NCI-H226 (cell line): Measurements from ENCODE around the gene COL21A1.
"Not testable (repeated sequence)": the region's sequence is repeated elsewhere in the genome, so short reads cannot be mapped to it uniquely, and the experiment has no call there.

ENCODE experiments used
- DNase-seq: peaks from one replicate; pipeline ENCODE4 v3.0.0-alpha.2; 2015

COL21A1 gene

GRCh38 chr6:56246881-56247653 lies at the start of gene COL21A1:
TSS of gene COL21A1 (minus strand) at chr6:56247580. CDS start at chr6:56182618, 64,962 bp downstream.
- no peak for DNase-seq

GRCh38 chr6:56293781-56294180 lies 46.4 kb upstream of the COL21A1 start:
- DNase-seq, result no peak

GRCh38 chr6:56292505-56293181 lies 45.3 kb upstream of the COL21A1 start:
- peak; percentile 43 for DNase-seq

GRCh38 chr6:56291302-56291917 lies 44.0 kb upstream of the COL21A1 start:
- DNase-seq, result no peak

GRCh38 chr6:56289721-56290120 lies 42.3 kb upstream of the COL21A1 start:
- DNase-seq, result no peak

- no peak for DNase-seq
Measured at GRCh38 chr6:56288347-56288746, 41.0 kb upstream of the COL21A1 start.

GRCh38 chr6:56282391-56282790 lies 35.0 kb upstream of the COL21A1 start:
- DNase-seq, result no peak

- DNase-seq, result no peak
Measured at GRCh38 chr6:56280126-56280525, 32.7 kb upstream of the COL21A1 start.

GRCh38 chr6:56279331-56280080 lies 32.1 kb upstream of the COL21A1 start:
- DNase-seq, result peak; percentile 93

GRCh38 chr6:56278171-56278591 lies 30.8 kb upstream of the COL21A1 start:
- no peak for DNase-seq

- DNase-seq, result no peak
Measured at GRCh38 chr6:56270812-56271441, 23.5 kb upstream of the COL21A1 start.

- no peak for DNase-seq
Measured at GRCh38 chr6:56268266-56268665, 20.9 kb upstream of the COL21A1 start.

- DNase-seq, result no peak
Measured at GRCh38 chr6:56266011-56266410, 18.6 kb upstream of the COL21A1 start.

GRCh38 chr6:56263596-56264315 lies 16.4 kb upstream of the COL21A1 start:
- no peak for DNase-seq

GRCh38 chr6:56260593-56260992 lies 13.2 kb upstream of the COL21A1 start:
- not testable (repeated sequence) for DNase-seq

- DNase-seq, result no peak
Measured at GRCh38 chr6:56259234-56260077, 12.1 kb upstream of the COL21A1 start.

GRCh38 chr6:56255349-56255748 lies 8.0 kb upstream of the COL21A1 start:
- peak; percentile 16 for DNase-seq

- no peak for DNase-seq
Measured at GRCh38 chr6:56250266-56250665, 2.9 kb upstream of the COL21A1 start.

- DNase-seq, result no peak
Measured at GRCh38 chr6:56247654-56248122, 308 bp upstream of the COL21A1 start.

- DNase-seq, result no peak
Measured at GRCh38 chr6:56246541-56246880, 869 bp downstream of the COL21A1 start.

GRCh38 chr6:56245903-56246351 lies 1.5 kb downstream of the COL21A1 start:
- DNase-seq, result no peak
